ENCODE data around the gene GPRIN3.
"Not testable (repeated sequence)": the region's sequence is repeated elsewhere in the genome, so short reads cannot be mapped to it uniquely, and the experiment has no call there.

GPRIN3 gene

DNA sequence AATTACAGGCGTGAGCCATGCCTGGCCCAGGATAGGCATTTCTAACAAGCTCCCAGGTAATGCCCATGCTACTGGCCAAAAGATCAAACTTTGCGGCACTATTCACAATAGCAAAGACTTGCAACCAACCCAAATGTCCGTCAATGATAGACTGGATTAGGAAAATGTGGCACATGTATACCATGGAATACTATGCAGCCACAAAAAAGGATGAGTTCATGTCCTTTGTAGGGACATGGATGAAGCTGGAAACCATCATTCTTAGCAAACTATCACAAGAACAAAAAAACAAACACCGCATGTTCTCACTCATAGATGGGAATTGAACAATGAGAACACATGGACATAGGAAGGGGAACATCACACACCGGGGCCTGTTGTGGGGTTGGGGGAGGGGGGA lies 1.6 kb upstream of the GPRIN3 start:
- H3K36me3 ChIP-seq (ENCODE audit: control insufficient read depth, insufficient read depth, low read length); H3K27me3 ChIP-seq (ENCODE audit: insufficient read depth, low read length, poor library complexity); H3K56ac ChIP-seq (ENCODE audit: low read length); H3K4me3 ChIP-seq (ENCODE audit: low read length); H3K27ac ChIP-seq (ENCODE audit: low read depth, low read length); H3K79me1 ChIP-seq (ENCODE audit: low read length); H2AK5ac ChIP-seq (ENCODE audit: low read length); H3K4me1 ChIP-seq (ENCODE audit: control insufficient read depth, low read depth, low read length); H3K79me2 ChIP-seq (ENCODE audit: control insufficient read depth, insufficient read depth, low read length); H3K18ac ChIP-seq (ENCODE audit: low read length); H4K8ac ChIP-seq (ENCODE audit: low read depth, low read length); H3K4ac ChIP-seq (ENCODE audit: low read depth, low read length); H2BK5ac ChIP-seq (ENCODE audit: low read length); DNase-seq; H3K9ac ChIP-seq (ENCODE audit: low read length); H2BK15ac ChIP-seq (replicated peaks; ENCODE audit: low read depth); H4K5ac ChIP-seq (ENCODE audit: low read length); H3K23ac ChIP-seq (ENCODE audit: low read length); H3K4me2 ChIP-seq (ENCODE audit: low read length); H2BK120ac ChIP-seq (ENCODE audit: low read depth, low read length): not testable (repeated sequence)
- no CpG with 5 or more reads among the region's 5 CpGs for WGBS (ENCODE audit: extremely low coverage, insufficient coverage, low lambda C conversion rate)

DNA sequence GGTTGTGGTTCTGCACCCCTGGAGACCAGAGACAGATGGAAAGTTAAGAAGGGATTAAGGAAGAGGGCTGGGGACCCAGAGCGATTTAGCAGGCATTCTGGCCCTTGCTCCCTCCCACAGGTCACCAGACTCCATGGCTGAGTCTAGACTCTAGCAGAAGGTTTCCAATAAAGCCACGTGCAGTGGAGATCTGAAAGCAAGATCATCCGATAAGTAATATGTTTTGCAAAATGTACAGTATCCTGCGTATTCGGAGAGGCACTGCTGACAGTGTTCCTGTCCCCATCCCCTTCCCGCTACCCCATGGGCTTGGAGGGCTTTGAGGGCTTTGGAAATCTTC lies 531 bp upstream of the GPRIN3 start:
- Histone ChIP-seq H3K23ac (ENCODE audit: low read length) (no peak overlapping the region), H3K18ac (ENCODE audit: low read length) (peak overlapping the region; percentile 5), H3K4ac (ENCODE audit: low read depth, low read length) (peak overlapping the region; percentile 62), H3K27me3 (ENCODE audit: insufficient read depth, low read length, poor library complexity) (no peaks in the 10 kb centered on the region), H3K4me1 (ENCODE audit: control insufficient read depth, low read depth, low read length) (no peaks in the 10 kb centered on the region), H2AK5ac (ENCODE audit: low read length) (no peak overlapping the region), H3K56ac (ENCODE audit: low read length) (peak overlapping the region; percentile 1), H2BK120ac (ENCODE audit: low read depth, low read length) (no peak overlapping the region), H3K4me3 (ENCODE audit: low read length) (no peak overlapping the region), H3K4me2 (ENCODE audit: low read length) (peak overlapping the region; percentile 40), H3K79me2 (ENCODE audit: control insufficient read depth, insufficient read depth, low read length) (peaks cover 4% of the 10 kb centered on the region), H4K5ac (ENCODE audit: low read length) (no peak overlapping the region), H2BK15ac (replicated peaks; ENCODE audit: low read depth) (no peak overlapping the region), H4K8ac (ENCODE audit: low read depth, low read length) (no peak overlapping the region), H3K36me3 (ENCODE audit: control insufficient read depth, insufficient read depth, low read length) (no peaks in the 10 kb centered on the region), H3K9ac (ENCODE audit: low read length) (peak overlapping the region; percentile 54), H3K27ac (ENCODE audit: low read depth, low read length) (no peak overlapping the region), H3K79me1 (ENCODE audit: low read length) (no peaks in the 10 kb centered on the region), H2BK5ac (ENCODE audit: low read length) (no peak overlapping the region)
- no peak for DNase-seq
- WGBS (ENCODE audit: extremely low coverage, insufficient coverage, low lambda C conversion rate), result no CpG with 5 or more reads among the region's 6 CpGs

DNA sequence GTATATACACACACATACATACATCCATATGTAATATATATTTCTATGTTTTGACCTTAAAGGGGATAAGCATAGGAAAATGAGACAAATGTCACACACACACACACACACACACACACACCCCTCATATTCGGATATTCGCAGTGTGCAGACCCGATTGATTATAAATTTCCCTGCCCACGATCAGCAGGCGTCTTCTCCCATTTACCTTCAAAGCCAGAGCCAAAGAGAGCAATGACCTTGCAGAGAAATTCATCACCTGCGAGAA lies 488 bp downstream of the GPRIN3 start:
- Histone ChIP-seq H3K18ac (ENCODE audit: low read length) (no peak overlapping the region), H3K23ac (ENCODE audit: low read length) (no peak overlapping the region), H2BK5ac (ENCODE audit: low read length) (no peak overlapping the region), H2BK120ac (ENCODE audit: low read depth, low read length) (no peak overlapping the region), H3K56ac (ENCODE audit: low read length) (peak overlapping the region; percentile 86), H3K27ac (ENCODE audit: low read depth, low read length) (no peak overlapping the region), H3K9ac (ENCODE audit: low read length) (peak overlapping the region; percentile 42), H2AK5ac (ENCODE audit: low read length) (no peak overlapping the region), H3K4me1 (ENCODE audit: control insufficient read depth, low read depth, low read length) (no peaks in the 10 kb centered on the region), H4K8ac (ENCODE audit: low read depth, low read length) (no peak overlapping the region), H3K36me3 (ENCODE audit: control insufficient read depth, insufficient read depth, low read length) (no peaks in the 10 kb centered on the region), H3K79me2 (ENCODE audit: control insufficient read depth, insufficient read depth, low read length) (peaks cover 4% of the 10 kb centered on the region), H3K79me1 (ENCODE audit: low read length) (no peaks in the 10 kb centered on the region), H3K4me3 (ENCODE audit: low read length) (peak overlapping the region; percentile 29), H3K27me3 (ENCODE audit: insufficient read depth, low read length, poor library complexity) (no peaks in the 10 kb centered on the region), H3K4ac (ENCODE audit: low read depth, low read length) (no peak overlapping the region), H2BK15ac (replicated peaks; ENCODE audit: low read depth) (no peak overlapping the region), H3K4me2 (ENCODE audit: low read length) (peak overlapping the region; percentile 49), H4K5ac (ENCODE audit: low read length) (no peak overlapping the region)
- no CpG with 5 or more reads among the region's 6 CpGs for WGBS (ENCODE audit: extremely low coverage, insufficient coverage, low lambda C conversion rate)
- no peak for DNase-seq

DNA sequence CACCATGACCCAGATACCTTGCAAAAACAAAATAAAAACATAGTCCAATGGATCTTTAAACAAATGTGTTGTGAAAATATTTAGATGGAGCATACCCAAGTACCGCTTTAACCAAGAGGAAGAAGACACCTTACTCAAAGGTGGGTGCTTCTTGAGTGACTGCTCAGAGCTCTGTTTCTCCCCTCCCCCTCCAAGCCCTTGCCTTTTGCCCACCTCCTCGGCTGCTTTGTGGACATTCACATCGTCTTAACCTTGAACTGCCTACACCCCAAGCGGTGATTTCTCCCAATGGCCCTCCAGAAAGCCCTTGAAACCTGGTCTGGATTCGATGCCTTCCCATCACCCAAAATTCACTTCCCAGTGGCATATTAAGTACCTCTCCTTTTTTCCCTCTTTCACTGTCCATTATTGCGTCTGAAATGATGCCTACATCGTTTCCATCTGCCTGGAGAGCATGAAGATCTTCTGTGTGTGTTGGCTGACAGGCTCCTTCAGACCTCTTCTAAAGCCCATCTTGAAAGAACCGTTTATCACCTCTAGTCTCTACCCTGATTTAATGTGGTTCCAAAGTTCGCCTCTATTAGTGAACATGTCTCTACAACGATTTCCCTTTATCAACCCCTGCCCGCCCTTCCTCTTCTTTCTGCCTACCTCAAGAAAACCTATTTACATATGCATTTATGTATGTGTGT lies 968 bp downstream of the GPRIN3 start:
- no peak overlapping the region for H3K18ac ChIP-seq (ENCODE audit: low read length)
- H3K56ac ChIP-seq (ENCODE audit: low read length), result peak overlapping the region; percentile 51
- H3K79me1 ChIP-seq (ENCODE audit: low read length), result no peaks in the 10 kb centered on the region
- no peak overlapping the region for H3K4ac ChIP-seq (ENCODE audit: low read depth, low read length)
- WGBS (ENCODE audit: extremely low coverage, insufficient coverage, low lambda C conversion rate), result no CpG with 5 or more reads among the region's 11 CpGs
- H3K4me2 ChIP-seq (ENCODE audit: low read length), result peak overlapping the region; percentile 20
- H2BK5ac ChIP-seq (ENCODE audit: low read length), result no peak overlapping the region
- H2BK15ac ChIP-seq (replicated peaks; ENCODE audit: low read depth), result no peak overlapping the region
- peaks cover 4% of the 10 kb centered on the region for H3K79me2 ChIP-seq (ENCODE audit: control insufficient read depth, insufficient read depth, low read length)
- H4K8ac ChIP-seq (ENCODE audit: low read depth, low read length), result no peak overlapping the region
- H3K9ac ChIP-seq (ENCODE audit: low read length), result no peak overlapping the region
- H4K5ac ChIP-seq (ENCODE audit: low read length), result no peak overlapping the region
- no peaks in the 10 kb centered on the region for H3K27me3 ChIP-seq (ENCODE audit: insufficient read depth, low read length, poor library complexity)
- H3K27ac ChIP-seq (ENCODE audit: low read depth, low read length), result no peak overlapping the region
- H2AK5ac ChIP-seq (ENCODE audit: low read length), result no peak overlapping the region
- DNase-seq, result no peak
- H3K36me3 ChIP-seq (ENCODE audit: control insufficient read depth, insufficient read depth, low read length), result no peaks in the 10 kb centered on the region
- no peak overlapping the region for H2BK120ac ChIP-seq (ENCODE audit: low read depth, low read length)
- H3K23ac ChIP-seq (ENCODE audit: low read length), result no peak overlapping the region
- H3K4me1 ChIP-seq (ENCODE audit: control insufficient read depth, low read depth, low read length), result no peaks in the 10 kb centered on the region
- H3K4me3 ChIP-seq (ENCODE audit: low read length), result no peak overlapping the region

DNA sequence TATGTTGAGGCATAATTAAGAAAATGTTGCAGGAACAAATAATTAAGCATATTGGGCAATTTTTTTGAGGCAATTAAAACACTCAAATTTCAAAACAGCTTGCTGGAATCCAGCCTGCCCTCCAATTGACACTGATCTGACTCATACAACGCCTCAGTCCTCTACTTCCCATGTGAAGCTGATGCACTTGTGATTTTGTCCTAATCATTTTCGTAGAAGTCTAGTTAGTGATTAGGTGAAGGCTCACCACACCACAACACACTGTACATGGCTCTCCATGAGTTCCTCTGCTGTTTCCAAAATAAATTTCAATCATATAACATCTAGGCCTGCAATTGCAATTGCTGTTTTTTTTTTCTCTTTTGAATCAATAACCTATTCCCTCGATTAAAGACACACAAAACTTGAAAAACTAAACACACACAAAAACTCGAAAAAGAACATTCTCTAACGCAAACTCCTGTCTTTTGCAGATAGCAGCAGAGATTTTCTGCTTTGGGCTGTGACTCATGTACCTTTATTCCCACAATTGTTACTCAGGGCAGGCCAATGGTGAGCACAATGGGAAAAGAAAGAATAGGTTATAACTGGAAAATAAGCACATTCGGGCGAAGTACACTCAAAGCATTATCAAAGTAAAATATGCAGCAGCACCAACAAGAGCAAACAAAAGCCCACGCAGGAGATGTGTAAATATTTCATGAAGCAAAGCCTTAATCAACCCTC lies 1.7 kb downstream of the GPRIN3 start:
- no peak overlapping the region for H3K9ac ChIP-seq (ENCODE audit: low read length)
- H3K4ac ChIP-seq (ENCODE audit: low read depth, low read length), result no peak overlapping the region
- H3K27ac ChIP-seq (ENCODE audit: low read depth, low read length), result no peak overlapping the region
- WGBS (ENCODE audit: extremely low coverage, insufficient coverage, low lambda C conversion rate), result 100% methylated on average over 2 of the region's 8 CpGs
- H3K27me3 ChIP-seq (ENCODE audit: insufficient read depth, low read length, poor library complexity), result no peaks in the 10 kb centered on the region
- no peak overlapping the region for H3K56ac ChIP-seq (ENCODE audit: low read length)
- no peak overlapping the region for H4K8ac ChIP-seq (ENCODE audit: low read depth, low read length)
- no peak overlapping the region for H2BK15ac ChIP-seq (replicated peaks; ENCODE audit: low read depth)
- no peaks in the 10 kb centered on the region for H3K4me1 ChIP-seq (ENCODE audit: control insufficient read depth, low read depth, low read length)
- no peak overlapping the region for H4K5ac ChIP-seq (ENCODE audit: low read length)
- H3K79me1 ChIP-seq (ENCODE audit: low read length), result no peaks in the 10 kb centered on the region
- H3K23ac ChIP-seq (ENCODE audit: low read length), result no peak overlapping the region
- H3K36me3 ChIP-seq (ENCODE audit: control insufficient read depth, insufficient read depth, low read length), result no peaks in the 10 kb centered on the region
- peaks cover 4% of the 10 kb centered on the region for H3K79me2 ChIP-seq (ENCODE audit: control insufficient read depth, insufficient read depth, low read length)
- no peak overlapping the region for H2BK5ac ChIP-seq (ENCODE audit: low read length)
- H3K18ac ChIP-seq (ENCODE audit: low read length), result no peak overlapping the region
- no peak overlapping the region for H2AK5ac ChIP-seq (ENCODE audit: low read length)
- H3K4me3 ChIP-seq (ENCODE audit: low read length), result no peak overlapping the region
- no peak overlapping the region for H3K4me2 ChIP-seq (ENCODE audit: low read length)
- DNase-seq, result no peak
- H2BK120ac ChIP-seq (ENCODE audit: low read depth, low read length), result no peak overlapping the region

DNA sequence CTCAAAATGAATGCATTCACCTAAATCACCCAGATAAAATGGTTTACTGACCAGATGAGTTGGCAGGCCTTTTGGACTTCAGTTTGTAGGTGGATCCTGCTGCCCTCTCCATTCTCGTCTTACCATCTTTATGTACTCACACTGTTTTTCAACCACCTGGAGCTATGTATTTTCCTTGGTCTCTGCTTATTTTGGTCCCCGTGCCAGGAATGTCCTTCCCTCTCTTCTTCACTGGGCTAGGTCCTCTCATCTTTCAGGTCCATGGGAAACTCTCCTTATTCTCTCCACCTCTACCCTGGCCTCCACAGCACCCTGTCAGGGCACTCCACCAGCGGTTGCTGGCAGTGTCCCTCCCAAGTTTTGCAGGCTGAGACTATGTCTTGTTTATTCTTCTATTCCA lies 2.6 kb downstream of the GPRIN3 start:
- H3K4ac ChIP-seq (ENCODE audit: low read depth, low read length), result no peak overlapping the region
- no peak overlapping the region for H2BK5ac ChIP-seq (ENCODE audit: low read length)
- H4K5ac ChIP-seq (ENCODE audit: low read length), result no peak overlapping the region
- H3K79me1 ChIP-seq (ENCODE audit: low read length), result no peaks in the 10 kb centered on the region
- H3K27me3 ChIP-seq (ENCODE audit: insufficient read depth, low read length, poor library complexity), result no peaks in the 10 kb centered on the region
- H2AK5ac ChIP-seq (ENCODE audit: low read length), result no peak overlapping the region
- no peak overlapping the region for H3K18ac ChIP-seq (ENCODE audit: low read length)
- no peak overlapping the region for H4K8ac ChIP-seq (ENCODE audit: low read depth, low read length)
- H3K4me2 ChIP-seq (ENCODE audit: low read length), result no peak overlapping the region
- H3K56ac ChIP-seq (ENCODE audit: low read length), result no peak overlapping the region
- DNase-seq, result no peak
- H3K36me3 ChIP-seq (ENCODE audit: control insufficient read depth, insufficient read depth, low read length), result no peaks in the 10 kb centered on the region
- WGBS (ENCODE audit: extremely low coverage, insufficient coverage, low lambda C conversion rate), result no CpG with 5 or more reads among the region's 3 CpGs
- no peak overlapping the region for H2BK15ac ChIP-seq (replicated peaks; ENCODE audit: low read depth)
- no peak overlapping the region for H3K4me3 ChIP-seq (ENCODE audit: low read length)
- H3K9ac ChIP-seq (ENCODE audit: low read length), result no peak overlapping the region
- no peak overlapping the region for H2BK120ac ChIP-seq (ENCODE audit: low read depth, low read length)
- H3K4me1 ChIP-seq (ENCODE audit: control insufficient read depth, low read depth, low read length), result no peaks in the 10 kb centered on the region
- no peak overlapping the region for H3K27ac ChIP-seq (ENCODE audit: low read depth, low read length)
- H3K79me2 ChIP-seq (ENCODE audit: control insufficient read depth, insufficient read depth, low read length), result peaks cover 4% of the 10 kb centered on the region
- no peak overlapping the region for H3K23ac ChIP-seq (ENCODE audit: low read length)
